Measurements from ENCODE around the gene RNASE7. TPM values are rescaled to one million over a fixed set of nuclear protein-coding genes. Genes with fewer than 3 reads are reported as not detected.
A peak's percentile ranks its signal among the peaks of the same experiment; 100 is the strongest.

RNASE7 gene
- polyA plus RNA-seq, 1 of the 3 experiments (the other 2 are of a cell fraction): not detected

GRCh38 chr14:21061347-21061668 lies 19.1 kb downstream of the RNASE7 start:
- POLR2A ChIA-PET: no interaction called here

GRCh38 chr14:21063479-21063878 lies 21.3 kb downstream of the RNASE7 start:
- POLR2A ChIA-PET: no interaction called here
- no peaks in the 10 kb centered on the region for H3K79me2 ChIP-seq (ENCODE audit: insufficient read depth)
- no peaks in the 10 kb centered on the region for H3K36me3 ChIP-seq (replicated peaks in 1 of 2; ENCODE audit: control insufficient read depth in 1 of 2, insufficient read depth in 2 of 2, low read length in 1 of 2)
- no peak overlapping the region for H3K9ac ChIP-seq
- no peak overlapping the region for H3K4me3 ChIP-seq (ENCODE audit: low read depth in 2 of 2, low read length in 1 of 2)
- H2AFZ ChIP-seq (ENCODE audit: low read depth): peak overlapping the region; percentile 1; the same call in 1 of the 2 replicates
- no peaks in the 10 kb centered on the region for H3K27me3 ChIP-seq (ENCODE audit: insufficient read depth)
- DNase-seq: no peak
- H3K4me1 ChIP-seq (ENCODE audit: control insufficient read depth in 1 of 2, insufficient read depth in 2 of 2, low read depth in 1 of 2, low read length in 1 of 2): peaks cover 2 to 10% of the 10 kb centered on the region in 2 experiments
- no peaks in the 10 kb centered on the region for H4K20me1 ChIP-seq (ENCODE audit: insufficient read depth)
- H3K9me2 ChIP-seq: no peaks in the 10 kb centered on the region
- CTCF ChIA-PET: interaction anchor here (0.6 to 13.2 kb wide), 4 partner anchors 32 to 49 kb away, joined by 3 to 296 read pairs (median 6); partner anchors contain the start of gene ZNF219
- H3K9me3 ChIP-seq: no peaks in the 10 kb centered on the region
- 25% methylated on average over 3 of the region's 3 CpGs for WGBS (ENCODE audit: low lambda C conversion rate)
- peak overlapping the region; percentile 12; the same call in 1 of the 2 replicates for H3K4me2 ChIP-seq
- H3F3A ChIP-seq (replicated peaks; ENCODE audit: insufficient read depth): peaks cover 13% of the 10 kb centered on the region
- peak overlapping the region in 1 of 2 experiments; percentile 48; a peak in 2 of 4 replicates for H3K27ac ChIP-seq (ENCODE audit: low read depth in 2 of 2, low read length in 1 of 2)
- TF ChIP-seq USF2 (IDR thresholded peaks at IDR 0.05; ENCODE audit: borderline replicate concordance, low read depth, low read length) (no peak), RXRA (IDR thresholded peaks at IDR 0.05; ENCODE audit: borderline replicate concordance, low read depth) (0 out of 2 replicates have a peak, but pooled peaks have one; percentile 48), NFIC (IDR thresholded peaks at IDR 0.05; ENCODE audit: borderline replicate concordance) (peak; percentile 55), REST (IDR thresholded peaks at IDR 0.05; ENCODE audit: low read depth, low read length) (no peak), EP300 (IDR thresholded peaks at IDR 0.05; ENCODE audit: borderline replicate concordance in 1 of 2, low read depth in 1 of 2, low read length in 1 of 2) (peak in 1 of 2 experiments; percentile 10; a peak in 1 of 4 replicates), TCF12 (IDR thresholded peaks at IDR 0.05) (peak; percentile 59), TEAD4 (IDR thresholded peaks at IDR 0.05; ENCODE audit: borderline replicate concordance, insufficient read depth) (peak; percentile 72; the same call in 1 of the 2 replicates), FOSL2 (IDR thresholded peaks at IDR 0.05; ENCODE audit: borderline replicate concordance, low read depth) (peak; percentile 49; the same call in 1 of the 2 replicates), PBX3 (IDR thresholded peaks at IDR 0.05) (peak; percentile 59), YY1 (IDR thresholded peaks at IDR 0.05; ENCODE audit: low read depth) (no peak), JUND (IDR thresholded peaks at IDR 0.05) (peak; percentile 76)

More at GRCh38 chr14:21061347-21061668, 19.1 kb downstream of the RNASE7 start:
- Histone ChIP-seq H3K4me1 (ENCODE audit: control insufficient read depth in 1 of 2, insufficient read depth in 2 of 2, low read depth in 1 of 2, low read length in 1 of 2) (peaks cover 0 to 10% of the 10 kb centered on the region in 2 experiments; a peak in 3 of 4 replicates), H4K20me1 (ENCODE audit: insufficient read depth) (no peaks in the 10 kb centered on the region), H2AFZ (ENCODE audit: low read depth) (no peak overlapping the region), H3K4me2 (no peak overlapping the region), H3K4me3 (ENCODE audit: low read depth in 2 of 2, low read length in 1 of 2) (no peak overlapping the region), H3K36me3 (replicated peaks in 1 of 2; ENCODE audit: control insufficient read depth in 1 of 2, insufficient read depth in 2 of 2, low read length in 1 of 2) (no peaks in the 10 kb centered on the region), H3K9me3 (no peaks in the 10 kb centered on the region), H3K27ac (ENCODE audit: low read depth in 2 of 2, low read length in 1 of 2) (no peak overlapping the region), H3K79me2 (ENCODE audit: insufficient read depth) (no peaks in the 10 kb centered on the region), H3F3A (replicated peaks; ENCODE audit: insufficient read depth) (peaks cover 3% of the 10 kb centered on the region), H3K9ac (no peak overlapping the region), H3K27me3 (ENCODE audit: insufficient read depth) (no peaks in the 10 kb centered on the region), H3K9me2 (no peaks in the 10 kb centered on the region)
- CTCF ChIA-PET: interaction anchor here (1.2 to 1.9 kb wide), 4 partner anchors 21 to 31 kb away, joined by 5 to 13 read pairs (median 10); no protein-coding TSS in a partner anchor
- 91% methylated on average over 3 of the region's 3 CpGs for WGBS (ENCODE audit: low lambda C conversion rate)
- TF ChIP-seq CHD2 (IDR thresholded peaks at IDR 0.05; ENCODE audit: low read length, partially characterized antibody) (no peak), CTCF (IDR thresholded peaks at IDR 0.05) (no peak), PBX3 (IDR thresholded peaks at IDR 0.05) (no peak), ELF1 (IDR thresholded peaks at IDR 0.05) (no peak), NFIC (IDR thresholded peaks at IDR 0.05; ENCODE audit: borderline replicate concordance) (no peak)
- no peak for DNase-seq
